ENCODE measurements around the gene LRRC18.

Gene LRRC18

DNA sequence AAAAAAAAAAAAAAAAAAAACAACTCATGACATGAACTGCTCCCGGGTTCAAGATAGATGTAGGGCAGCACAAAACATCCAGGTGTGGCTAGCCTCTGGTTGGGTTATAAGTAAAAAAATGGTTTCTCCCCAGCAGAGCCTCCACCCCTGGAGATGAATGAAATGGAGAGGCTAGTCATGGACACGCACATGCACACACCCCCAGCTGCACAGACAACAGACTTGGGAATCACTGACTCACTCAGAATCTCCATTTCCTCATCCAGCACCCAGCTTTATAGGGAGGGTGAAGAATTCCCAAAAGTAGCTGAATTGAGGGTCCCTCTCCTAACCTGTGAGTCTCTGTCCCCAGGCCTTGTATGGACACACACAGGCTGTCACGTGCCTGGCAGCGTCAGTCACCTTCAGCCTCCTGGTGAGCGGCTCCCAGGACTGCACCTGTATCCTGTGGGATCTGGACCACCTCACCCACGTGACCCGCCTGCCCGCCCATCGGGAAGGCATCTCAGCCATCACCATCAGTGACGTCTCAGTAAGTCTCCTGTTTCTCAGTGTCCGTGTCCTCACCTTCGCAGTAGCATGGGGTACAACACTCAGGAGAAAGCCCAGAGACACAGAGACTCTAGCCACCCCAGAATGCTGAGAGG lies 35.0 kb upstream of the LRRC18 start:
- TF ChIP-seq, protein P1, sequence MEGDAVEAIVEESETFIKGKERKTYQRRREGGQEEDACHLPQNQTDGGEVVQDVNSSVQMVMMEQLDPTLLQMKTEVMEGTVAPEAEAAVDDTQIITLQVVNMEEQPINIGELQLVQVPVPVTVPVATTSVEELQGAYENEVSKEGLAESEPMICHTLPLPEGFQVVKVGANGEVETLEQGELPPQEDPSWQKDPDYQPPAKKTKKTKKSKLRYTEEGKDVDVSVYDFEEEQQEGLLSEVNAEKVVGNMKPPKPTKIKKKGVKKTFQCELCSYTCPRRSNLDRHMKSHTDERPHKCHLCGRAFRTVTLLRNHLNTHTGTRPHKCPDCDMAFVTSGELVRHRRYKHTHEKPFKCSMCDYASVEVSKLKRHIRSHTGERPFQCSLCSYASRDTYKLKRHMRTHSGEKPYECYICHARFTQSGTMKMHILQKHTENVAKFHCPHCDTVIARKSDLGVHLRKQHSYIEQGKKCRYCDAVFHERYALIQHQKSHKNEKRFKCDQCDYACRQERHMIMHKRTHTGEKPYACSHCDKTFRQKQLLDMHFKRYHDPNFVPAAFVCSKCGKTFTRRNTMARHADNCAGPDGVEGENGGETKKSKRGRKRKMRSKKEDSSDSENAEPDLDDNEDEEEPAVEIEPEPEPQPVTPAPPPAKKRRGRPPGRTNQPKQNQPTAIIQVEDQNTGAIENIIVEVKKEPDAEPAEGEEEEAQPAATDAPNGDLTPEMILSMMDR (IDR thresholded peaks at IDR 0.05; ENCODE audit: low read depth, low read length): no peak
- DNase-seq (ENCODE audit: extremely low read depth, low read depth): no peak

DNA sequence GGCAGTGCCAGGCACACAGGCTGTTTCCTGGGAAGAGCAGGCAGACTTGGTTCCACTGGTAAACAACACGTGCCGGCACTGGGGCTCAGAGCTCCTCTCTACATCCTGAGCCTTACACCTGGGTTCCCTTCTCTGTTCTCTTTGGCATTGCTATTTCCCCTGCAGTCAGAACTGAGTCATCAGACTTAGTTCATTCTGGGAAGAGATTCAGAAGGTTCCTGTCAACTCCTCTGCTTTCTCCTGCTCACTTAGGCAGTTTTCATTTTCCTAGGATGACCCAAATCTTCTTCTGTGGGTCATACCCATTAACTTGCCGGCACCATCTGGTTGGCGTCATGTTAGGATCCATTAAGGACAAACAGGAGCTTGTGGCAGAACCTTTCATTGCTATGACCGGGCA lies 33.4 kb upstream of the LRRC18 start:
- DNase-seq (ENCODE audit: extremely low read depth, low read depth): no peak
- TF ChIP-seq, protein P1 (IDR thresholded peaks at IDR 0.05; ENCODE audit: low read depth, low read length): no peak

DNA sequence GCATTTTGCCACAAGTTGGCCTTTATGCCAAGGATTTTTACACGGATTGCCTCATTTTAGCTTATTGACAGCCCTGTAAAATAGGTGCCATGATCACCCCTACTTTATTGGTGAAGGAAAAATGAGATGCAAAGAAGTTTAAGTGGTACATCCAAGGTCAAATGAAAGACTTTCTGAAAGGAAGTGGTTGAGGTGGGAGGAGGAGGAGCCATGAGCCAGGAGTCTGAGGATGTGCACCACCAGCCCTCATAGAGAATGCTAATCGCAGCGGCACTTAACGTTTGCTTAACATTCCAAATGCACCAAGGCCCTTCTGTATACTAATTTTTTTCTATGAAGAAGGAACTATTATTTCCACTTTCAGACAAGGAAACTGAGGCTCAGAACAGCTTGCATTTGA lies 31.0 kb upstream of the LRRC18 start:
- no peak for DNase-seq (ENCODE audit: extremely low read depth, low read depth)
- TF ChIP-seq, protein P1 (IDR thresholded peaks at IDR 0.05; ENCODE audit: low read depth, low read length): no peak

DNA sequence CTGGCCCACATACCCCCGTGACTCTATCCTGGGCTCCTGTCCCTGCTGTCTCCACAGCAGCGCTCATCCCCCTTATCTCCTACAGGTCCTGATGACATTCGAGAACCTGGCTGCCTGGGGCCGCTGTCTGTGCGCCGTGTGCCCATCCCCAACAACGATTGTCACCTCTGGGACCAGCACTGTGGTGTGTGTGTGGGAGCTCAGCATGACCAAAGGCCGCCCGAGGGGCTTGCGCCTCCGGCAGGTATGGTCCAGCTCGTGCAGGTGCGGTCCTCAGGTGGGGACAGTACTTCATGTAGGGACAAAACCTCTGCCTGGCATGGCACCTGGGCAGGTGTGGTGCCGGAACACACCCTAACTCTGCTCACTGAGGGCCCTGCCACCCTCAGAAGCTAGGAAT lies 30.4 kb upstream of the LRRC18 start:
- DNase-seq (ENCODE audit: extremely low read depth, low read depth): no peak
- TF ChIP-seq, protein P1 (IDR thresholded peaks at IDR 0.05; ENCODE audit: low read depth, low read length): no peak

DNA sequence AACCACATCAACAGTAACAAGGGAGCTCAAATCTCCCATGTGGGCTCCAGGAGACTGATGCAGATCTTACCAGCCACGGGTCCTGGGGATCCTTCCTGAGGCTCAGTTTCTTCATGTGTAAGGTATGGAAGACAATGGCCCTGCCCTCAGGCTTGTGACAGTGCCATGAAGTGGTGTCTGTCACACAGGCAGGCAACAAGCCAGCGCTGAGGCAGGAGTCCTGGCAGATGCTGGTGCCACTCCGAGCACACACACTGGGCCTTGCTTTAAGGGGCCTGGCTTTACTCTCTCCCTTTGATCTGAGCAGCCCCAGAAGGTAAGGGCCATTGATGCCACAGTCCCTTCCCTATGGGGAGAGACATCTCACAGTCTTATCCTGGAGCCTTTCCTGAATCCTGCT lies 28.4 kb upstream of the LRRC18 start:
- TF ChIP-seq, protein P1 (IDR thresholded peaks at IDR 0.05; ENCODE audit: low read depth, low read length): no peak
- DNase-seq (ENCODE audit: extremely low read depth, low read depth): no peak

DNA sequence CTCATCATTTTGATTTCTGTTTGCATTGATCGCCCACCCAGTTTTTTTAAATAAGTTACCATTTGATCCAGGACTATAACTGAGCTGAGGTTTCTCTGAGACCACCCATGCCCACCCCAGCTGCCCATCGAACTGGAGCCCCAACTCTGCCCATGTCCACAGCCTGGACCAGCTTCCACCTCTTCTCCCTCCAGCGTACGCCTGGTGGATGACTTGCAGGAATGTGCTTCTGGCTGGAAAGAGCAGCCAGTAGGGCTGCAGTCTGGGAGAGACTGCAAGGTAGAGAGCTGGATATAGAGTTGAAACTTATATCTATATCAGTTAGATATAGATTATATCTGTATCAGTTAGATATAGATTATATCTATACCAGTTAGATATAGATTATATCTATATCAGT lies 25.8 kb upstream of the LRRC18 start:
- DNase-seq (ENCODE audit: extremely low read depth, low read depth): no peak
- TF ChIP-seq, protein P1 (IDR thresholded peaks at IDR 0.05; ENCODE audit: low read depth, low read length): no peak

DNA sequence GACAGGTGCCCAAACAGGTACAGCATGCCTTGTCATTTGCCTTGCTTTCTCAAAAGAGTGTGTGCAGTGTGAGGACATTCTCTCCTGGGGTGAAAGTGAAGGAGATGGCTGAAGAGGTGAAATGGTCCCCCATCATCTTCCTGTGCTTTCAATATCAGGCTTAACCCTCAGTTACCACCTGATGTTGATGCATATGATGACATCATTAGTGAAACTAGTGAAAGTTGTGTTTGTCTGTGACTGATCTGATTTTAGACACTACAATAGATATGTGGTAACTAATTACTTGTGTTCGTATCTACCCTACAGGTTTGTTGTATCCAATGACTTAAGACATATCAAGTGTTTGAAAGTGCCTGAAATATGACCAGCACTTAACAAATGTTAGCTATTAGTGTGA lies 24.4 kb upstream of the LRRC18 start:
- TF ChIP-seq, protein P1 (IDR thresholded peaks at IDR 0.05; ENCODE audit: low read depth, low read length): no peak

More for the DNA sequence above, 24.4 kb upstream of the LRRC18 start:
- no peak for DNase-seq (ENCODE audit: extremely low read depth, low read depth)
